ENCODE data around the gene SEC62.

SEC62 gene

DNA sequence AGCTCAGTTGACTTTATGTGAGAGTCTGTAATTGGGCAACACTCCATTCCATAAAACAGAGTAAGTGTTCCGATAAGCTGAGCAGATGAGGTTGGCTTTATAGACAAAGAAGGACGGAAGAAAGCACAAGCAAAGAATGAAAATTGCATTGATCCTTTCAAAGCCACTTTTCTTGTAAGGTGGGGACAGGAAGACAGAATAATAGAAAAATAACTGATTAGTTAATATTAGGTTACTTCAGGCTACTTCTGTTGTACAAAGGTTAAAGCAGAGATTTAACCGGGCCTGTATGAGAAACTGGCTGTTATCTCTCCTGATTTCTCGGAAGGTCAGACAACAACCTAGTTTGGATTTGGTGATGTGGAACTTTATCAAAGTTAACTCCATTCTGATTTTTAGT lies 55.7 kb downstream of the SEC62 start:
- no peak for DNase-seq

- no peak for DNase-seq
These were observed 56.6 kb downstream of the SEC62 start for GRCh38 chr3:170023165-170023564.

GRCh38 chr3:170024581-170024980 lies 58.0 kb downstream of the SEC62 start:
- DNase-seq, result no peak

DNA sequence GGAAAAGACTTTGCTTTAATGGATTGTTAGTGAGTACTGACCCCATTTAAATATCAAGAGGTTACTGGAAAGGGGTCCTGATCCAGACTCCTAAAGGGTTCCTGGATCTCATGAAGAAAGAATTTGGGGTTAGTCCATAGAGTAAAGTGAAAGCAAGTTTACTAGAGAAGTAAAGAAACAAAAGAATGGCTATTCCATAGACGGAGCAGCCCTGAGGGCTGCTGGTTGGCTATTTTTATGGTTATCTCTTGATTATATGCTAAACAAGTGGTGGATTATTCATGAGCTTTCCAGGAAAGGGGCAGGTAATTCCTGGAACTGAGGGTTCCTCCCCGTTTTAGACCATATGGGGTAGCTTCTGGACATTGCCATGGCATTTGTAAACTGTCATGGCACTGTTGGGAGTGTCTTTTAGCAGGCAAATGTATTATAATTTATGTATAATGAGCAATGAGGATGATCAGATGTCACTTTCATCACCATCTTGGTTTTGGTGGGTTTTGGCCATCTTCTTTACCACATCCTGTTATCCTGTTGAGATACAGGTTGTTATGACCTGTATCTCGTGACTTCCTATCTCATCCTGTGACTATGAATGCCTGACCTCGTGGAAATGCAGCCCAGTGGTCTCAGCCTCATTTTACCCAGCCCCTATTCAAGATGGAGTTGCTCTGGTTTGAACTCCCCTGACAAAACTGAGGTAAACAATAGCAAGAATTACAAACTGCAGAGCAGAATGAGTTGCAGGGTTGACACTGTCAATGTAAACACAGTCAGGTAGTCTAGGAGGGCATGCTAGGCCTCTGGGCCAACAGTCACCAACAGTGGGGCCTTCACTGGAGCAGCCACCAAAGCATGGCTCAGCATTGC lies 60.9 kb downstream of the SEC62 start:
- no peak for DNase-seq

GRCh38 chr3:170033489-170033888 lies 66.9 kb downstream of the SEC62 start:
- no peak for DNase-seq

DNA sequence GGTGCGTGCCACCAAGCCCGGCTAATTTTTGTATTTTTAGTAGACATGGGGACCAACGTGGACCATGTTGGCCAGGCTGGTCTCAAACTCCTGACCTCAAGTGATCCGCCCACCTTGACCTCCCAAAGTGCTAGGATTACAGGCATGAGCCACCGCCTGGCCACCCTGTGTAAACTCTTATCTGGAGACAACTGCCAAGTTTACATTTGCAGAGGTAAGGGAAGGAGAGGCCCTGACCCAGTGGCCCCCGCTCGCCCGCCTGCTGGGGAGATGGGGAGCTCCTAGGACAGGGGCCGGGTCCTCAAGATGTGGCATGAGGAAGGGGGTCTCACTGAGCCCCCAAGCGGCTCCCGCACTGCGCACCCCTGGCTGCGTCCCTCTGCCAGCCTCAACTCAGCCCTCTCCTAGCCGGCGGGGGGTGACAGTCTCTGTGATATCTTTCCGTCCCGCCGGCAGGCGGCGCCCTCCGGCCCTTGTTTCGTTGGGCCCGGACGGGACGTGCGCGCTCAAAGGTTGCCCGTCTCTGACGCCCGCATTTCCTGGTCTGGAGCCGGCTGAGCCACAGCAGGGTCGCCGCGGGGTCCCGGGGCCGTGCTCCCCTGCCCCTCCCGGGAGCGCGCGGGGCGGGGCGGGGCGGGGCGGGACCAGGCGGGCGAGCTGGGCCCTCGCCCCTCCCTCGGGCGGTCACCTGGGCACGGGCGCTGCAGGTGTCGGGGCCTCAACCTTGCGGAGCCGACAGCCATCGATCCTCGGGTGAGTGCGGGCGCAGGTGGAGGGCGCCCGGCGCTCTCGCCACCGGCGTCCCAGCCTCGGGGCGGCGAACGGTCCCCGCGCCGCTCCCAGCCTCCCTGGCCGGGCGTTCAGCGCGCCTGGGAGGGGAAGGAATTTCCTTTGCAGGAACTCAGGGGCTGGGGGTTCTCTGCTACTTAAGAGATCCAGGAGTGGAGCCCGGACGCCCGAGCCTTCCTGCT lies 71.1 kb downstream of the SEC62 start, which contains the start of gene GPR160:
Gene GPR160, plus strand, starts transcription at position 533 of the 971 bp plus-strand sequence. CDS start 45,978 bp downstream, outside the sequence.
- no peak for DNase-seq

DNA sequence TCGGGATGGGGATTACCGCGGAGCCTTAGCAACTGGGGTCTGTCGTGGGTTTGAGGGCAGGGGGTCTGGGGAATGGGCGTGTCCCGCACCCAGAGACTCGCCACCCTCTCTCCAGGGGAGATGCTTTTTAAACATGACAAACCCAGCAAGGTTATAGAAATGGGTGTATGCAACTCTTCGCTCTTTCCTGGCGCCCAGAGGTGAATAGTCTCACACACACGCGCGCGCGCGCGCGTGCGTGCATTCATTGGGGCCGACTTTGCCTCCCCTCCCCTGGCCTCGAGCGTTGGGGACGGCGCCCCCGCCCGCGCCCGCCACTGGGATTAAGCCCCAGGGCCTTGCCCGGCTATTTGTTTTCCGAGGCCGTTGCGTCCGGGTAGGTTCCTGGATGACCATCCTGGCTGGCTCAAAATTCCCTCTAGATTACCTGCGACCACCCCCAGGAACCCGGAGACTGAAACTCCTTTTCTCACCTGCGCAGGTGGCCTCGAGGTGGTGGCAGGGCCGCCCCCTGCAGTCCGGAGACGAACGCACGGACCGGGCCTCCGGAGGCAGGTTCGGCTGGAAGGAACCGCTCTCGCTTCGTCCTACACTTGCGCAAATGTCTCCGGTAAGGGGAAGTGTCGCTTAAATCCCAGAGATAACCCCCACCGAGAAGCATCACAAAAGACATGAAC lies 72.0 kb downstream of the SEC62 start:
- no peak for DNase-seq

- no peak for DNase-seq
These were observed 73.8 kb downstream of the SEC62 start for GRCh38 chr3:170040418-170040817.

GRCh38 chr3:170043506-170043905 lies 76.9 kb downstream of the SEC62 start:
- DNase-seq, result no peak

DNA sequence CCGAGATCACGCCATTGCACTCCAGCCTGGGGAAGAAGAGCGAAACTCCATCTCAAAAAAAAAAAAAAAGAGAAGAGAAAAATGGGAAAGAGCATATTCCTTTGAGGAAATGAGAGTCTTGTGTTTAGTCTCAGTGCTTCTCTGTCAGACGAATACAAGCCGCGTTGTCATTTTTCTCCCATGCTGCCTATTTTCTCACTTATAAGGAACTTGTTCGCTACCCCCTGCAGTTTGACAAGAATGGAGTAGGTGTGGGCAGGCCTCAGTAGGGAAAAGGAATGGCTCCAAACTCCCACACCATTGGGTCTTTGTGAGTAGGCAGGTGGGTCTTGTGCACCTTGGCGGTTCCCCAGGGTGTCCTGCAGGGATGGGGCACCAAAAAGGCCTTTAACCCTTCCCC lies 77.7 kb downstream of the SEC62 start:
- DNase-seq, result no peak

GRCh38 chr3:170044795-170045244 lies 78.2 kb downstream of the SEC62 start:
- DNase-seq, result no peak

GRCh38 chr3:170046269-170047132 lies 79.9 kb downstream of the SEC62 start:
- no peak for DNase-seq

- no peak for DNase-seq
These were observed 80.5 kb downstream of the SEC62 start for GRCh38 chr3:170047133-170047404.

All from hippocampal formation (tissue), 2 donors.